IMR-90 (cell line): ENCODE data around the gene SRBD1. TPM values are rescaled to one million over a fixed set of nuclear protein-coding genes. Genes with fewer than 3 reads are reported as not detected.

ENCODE experiments used
- ATAC-seq: fragments of 200-7000 bp; cut with Tn5 transposase; 2 replicates; pipeline ENCODE4 v1.9.1; 2020; ENCODE audit warnings: low read depth, mild to moderate bottlenecking, moderate library complexity
- BruUV-seq: library from RNA; stranded (reverse); fragments of 400-500 nt; replicated peaks from 2 replicates; lab custom pipeline; 2021; lab: Mats Ljungman, UMichigan
- CTCF ChIA-PET: fragments of 300-600 bp; formaldehyde crosslinking; extraction: SDS; loops from one replicate; lab custom pipeline; 2021; ENCODE audit warnings: antibody characterized with exemption; lab: Yijun Ruan, JAX
- POLR2A ChIA-PET: fragments of 300-600 bp; sonication (Branson Sonifier 250); formaldehyde crosslinking; loops from one replicate; lab custom pipeline; 2022; ENCODE audit warnings: antibody characterized with exemption; ENCODE audit not compliant: unreplicated experiment; lab: Charles Lee
- DNase-seq: peaks from one replicate; pipeline ENCODE4 v3.0.0; 2013
- H2AFZ ChIP-seq: replicated peaks from 2 replicates; pipeline ENCODE3; 2013; ENCODE audit warnings: low read length, mild to moderate bottlenecking; ENCODE audit not compliant: poor library complexity
- H2AK5ac ChIP-seq: 2 replicates; pipeline ENCODE4 v1.6.1; 2013; ENCODE audit warnings: low read depth, low read length, inconsistent platforms
- H2AK9ac ChIP-seq: replicated peaks from 2 replicates; pipeline ENCODE3; 2013; ENCODE audit warnings: mild to moderate bottlenecking, low read depth, low read length, moderate library complexity; ENCODE audit not compliant: poor library complexity
- H2BK120ac ChIP-seq: 2 replicates; pipeline ENCODE4 v1.6.1; 2013; ENCODE audit warnings: low read depth, low read length, inconsistent platforms
- H2BK15ac ChIP-seq: 3 replicates; pipeline ENCODE4 v1.6.1; 2013; ENCODE audit warnings: low read depth, low read length, inconsistent platforms
- H2BK20ac ChIP-seq: 2 replicates; pipeline ENCODE4 v1.6.1; 2013; ENCODE audit warnings: low read depth, mild to moderate bottlenecking, inconsistent platforms, low read length, moderate library complexity
- H2BK5ac ChIP-seq: 2 replicates; pipeline ENCODE4 v1.6.1; 2013; ENCODE audit warnings: mild to moderate bottlenecking, low read depth, low read length, inconsistent platforms; ENCODE audit not compliant: poor library complexity, severe bottlenecking
- H3K14ac ChIP-seq: replicated peaks from 2 replicates; pipeline ENCODE4 v1.6.1; 2013; ENCODE audit warnings: low read depth, low read length, inconsistent platforms
- H3K18ac ChIP-seq: 2 replicates; pipeline ENCODE4 v1.6.1; 2013; ENCODE audit warnings: low read depth, low read length, control low read depth
- H3K23ac ChIP-seq: 2 replicates; pipeline ENCODE4 v1.6.1; 2013; ENCODE audit warnings: low read depth, low read length, inconsistent platforms
- H3K27ac ChIP-seq: 2 replicates; pipeline ENCODE4 v1.5.1; 2013; ENCODE audit warnings: mild to moderate bottlenecking, control low read depth, low read length; ENCODE audit not compliant: insufficient read depth
- H3K27me3 ChIP-seq: 2 replicates; pipeline ENCODE4 v1.6.1; 2013; ENCODE audit warnings: low read length; ENCODE audit not compliant: control insufficient read depth, insufficient read depth
- H3K36me3 ChIP-seq: 2 replicates; pipeline ENCODE4 v1.6.1; 2013; ENCODE audit warnings: low read length, mixed read lengths; ENCODE audit not compliant: control insufficient read depth, insufficient read depth
- H3K4ac ChIP-seq: 2 replicates; pipeline ENCODE4 v1.6.1; 2013; ENCODE audit warnings: low read depth, low read length, inconsistent platforms
- H3K4me1 ChIP-seq: 2 replicates; pipeline ENCODE4 v1.6.1; 2013; ENCODE audit warnings: low read length, mixed read lengths; ENCODE audit not compliant: control insufficient read depth, insufficient read depth
- H3K4me2 ChIP-seq: 2 replicates; pipeline ENCODE4 v1.6.1; 2013; ENCODE audit warnings: low read depth, mild to moderate bottlenecking, control low read depth, low read length, moderate library complexity
- H3K4me3 ChIP-seq: 2 replicates; pipeline ENCODE4 v1.5.1; 2013; ENCODE audit warnings: low read depth, mild to moderate bottlenecking, control low read depth, low read length, moderate library complexity; ENCODE audit not compliant: insufficient read depth
- H3K56ac ChIP-seq: 2 replicates; pipeline ENCODE4 v1.6.1; 2013; ENCODE audit warnings: low read length, inconsistent platforms; ENCODE audit not compliant: insufficient read depth; ENCODE audit errors: extremely low read depth
- H3K79me1 ChIP-seq, 2 experiments: 2 replicates each; pipeline ENCODE4 v1.6.1; 2013; ENCODE audit warnings: low read length in 2 of 2, inconsistent platforms in 1 of 2, low read depth in 1 of 2
- H3K9ac ChIP-seq: 2 replicates; pipeline ENCODE4 v1.6.1; 2013; ENCODE audit warnings: low read depth, low read length, control low read depth
- H3K9me1 ChIP-seq: 2 replicates; pipeline ENCODE4 v1.6.1; 2013; ENCODE audit warnings: low read length, inconsistent platforms; ENCODE audit not compliant: insufficient read depth
- H3K9me3 ChIP-seq: 2 replicates; pipeline ENCODE4 v1.6.1; 2013; ENCODE audit warnings: low read length; ENCODE audit not compliant: control insufficient read depth, insufficient read depth
- H4K20me1 ChIP-seq: 2 replicates; pipeline ENCODE4 v1.6.1; 2013; ENCODE audit warnings: low read length, inconsistent platforms; ENCODE audit not compliant: insufficient read depth
- H4K5ac ChIP-seq: 2 replicates; pipeline ENCODE4 v1.6.1; 2013; ENCODE audit warnings: mild to moderate bottlenecking, low read depth, low read length, control low read depth
- H4K8ac ChIP-seq, 2 experiments: 2 replicates each; pipeline ENCODE4 v1.6.1; 2013; ENCODE audit warnings: low read depth in 2 of 2, low read length in 2 of 2, control low read depth in 1 of 2, inconsistent platforms in 1 of 2
- H4K91ac ChIP-seq: 2 replicates; pipeline ENCODE4 v1.6.1; 2013; ENCODE audit warnings: low read depth, low read length, inconsistent platforms; ENCODE audit not compliant: insufficient read depth
- CHD1 ChIP-seq: IDR thresholded peaks from 2 replicates; pipeline ENCODE4 v1.6.1; 2012; ENCODE audit warnings: low read depth, low read length, improper control_type of control experiment
- FOS ChIP-seq: fragments of 150-350 bp; IDR thresholded peaks from 2 replicates; pipeline ENCODE4 v1.6.1; 2016; ENCODE audit warnings: low read depth, low read length
- MXI1 ChIP-seq: IDR thresholded peaks from 2 replicates; pipeline ENCODE4 v1.6.1; 2012; ENCODE audit warnings: low read depth, mild to moderate bottlenecking, low read length, moderate library complexity, borderline replicate concordance
- NFE2L2 ChIP-seq: fragments of 150-350 bp; IDR thresholded peaks from 2 replicates; pipeline ENCODE4 v1.6.1; 2016; ENCODE audit warnings: low read depth, mild to moderate bottlenecking, low read length
- POLR2A ChIP-seq: IDR thresholded peaks from 2 replicates; pipeline ENCODE4 v1.6.1; 2012; ENCODE audit warnings: mild to moderate bottlenecking, low read depth, low read length
- RAD21 ChIP-seq: IDR thresholded peaks from 2 replicates; pipeline ENCODE4 v1.6.1; 2012; ENCODE audit warnings: low read length, improper control_type of control experiment
- RCOR1 ChIP-seq: IDR thresholded peaks from 2 replicates; pipeline ENCODE4 v1.6.1; 2012; ENCODE audit warnings: mild to moderate bottlenecking, low read length, improper control_type of control experiment; ENCODE audit not compliant: insufficient replicate concordance
- RFX5 ChIP-seq: IDR thresholded peaks from 2 replicates; pipeline ENCODE4 v1.8.0; 2012; ENCODE audit warnings: low read depth, mild to moderate bottlenecking, low read length, moderate library complexity
- USF2 ChIP-seq: fragments of 150-350 bp; IDR thresholded peaks from 2 replicates; pipeline ENCODE4 v1.6.1; 2017; ENCODE audit warnings: mild to moderate bottlenecking, antibody characterized with exemption, low read length, low read depth
- WGBS, 2 experiments: methylation state at CpG; one replicate each; pipeline versions ENCODE4 v1.1.5 to v1.1.7; 2013; ENCODE audit warnings: missing lambda C conversion rate in 2 of 2; ENCODE audit not compliant: insufficient read length in 1 of 2; ENCODE audit errors: extremely low coverage in 2 of 2; 5-methylcytosine and 5-hydroxymethylcytosine counted together
- dilution Hi-C: fragments of 300-500 bp; cut with HindIII; formaldehyde crosslinking; loops from one replicate; pipeline ENCODE4 v1.14.3; 2018; ENCODE audit warnings: low sequenced_read_pairs; ENCODE audit not compliant: unreplicated experiment
- in situ Hi-C: fragments of 300-500 bp; cut with MboI; formaldehyde crosslinking; loops from 3 replicates; pipeline ENCODE4 v1.14.3; 2019; ENCODE audit warnings: low sequenced_read_pairs, inconsistent platforms, mixed read lengths
- intact Hi-C: fragments of 100-400 bp; cut with micrococcal nuclease; formaldehyde crosslinking; loops from 2 replicates; pipeline ENCODE4 v1.10.0; 2022
- polyA plus RNA-seq, 3 experiments: library from polyadenylated mRNA; depleted of rRNA; stranded (reverse); fragments of >200 nt; gene quantifications; 2 replicates each; pipeline ENCODE4 v1.2.3, GENCODE V29; 2012; ENCODE audit warnings: low replicate concordance in 1 of 3
- total RNA-seq: library from RNA; depleted of rRNA; stranded (reverse); fragments of >200 nt; gene quantifications from 2 replicates; pipeline ENCODE4 v1.2.3, GENCODE V29; 2012
- TF ChIP-seq, protein P1 (sequence below): fragments of 150-350 bp; IDR thresholded peaks from 2 replicates; pipeline ENCODE4 v1.6.1; 2016; ENCODE audit warnings: low read depth, mild to moderate bottlenecking, low read length, moderate library complexity, borderline replicate concordance
- TF ChIP-seq, protein P2 (sequence below): conservative IDR thresholded peaks from 2 replicates; pipeline ENCODE4 v1.5.1; 2012; ENCODE audit warnings: mild to moderate bottlenecking, low read depth, low read length, improper control_type of control experiment

The SRBD1 gene
- total and polyA plus RNA-seq, 2 of the 4 experiments (the other 2 are of a cell fraction): 3.5 to 14.7 TPM

DNA sequence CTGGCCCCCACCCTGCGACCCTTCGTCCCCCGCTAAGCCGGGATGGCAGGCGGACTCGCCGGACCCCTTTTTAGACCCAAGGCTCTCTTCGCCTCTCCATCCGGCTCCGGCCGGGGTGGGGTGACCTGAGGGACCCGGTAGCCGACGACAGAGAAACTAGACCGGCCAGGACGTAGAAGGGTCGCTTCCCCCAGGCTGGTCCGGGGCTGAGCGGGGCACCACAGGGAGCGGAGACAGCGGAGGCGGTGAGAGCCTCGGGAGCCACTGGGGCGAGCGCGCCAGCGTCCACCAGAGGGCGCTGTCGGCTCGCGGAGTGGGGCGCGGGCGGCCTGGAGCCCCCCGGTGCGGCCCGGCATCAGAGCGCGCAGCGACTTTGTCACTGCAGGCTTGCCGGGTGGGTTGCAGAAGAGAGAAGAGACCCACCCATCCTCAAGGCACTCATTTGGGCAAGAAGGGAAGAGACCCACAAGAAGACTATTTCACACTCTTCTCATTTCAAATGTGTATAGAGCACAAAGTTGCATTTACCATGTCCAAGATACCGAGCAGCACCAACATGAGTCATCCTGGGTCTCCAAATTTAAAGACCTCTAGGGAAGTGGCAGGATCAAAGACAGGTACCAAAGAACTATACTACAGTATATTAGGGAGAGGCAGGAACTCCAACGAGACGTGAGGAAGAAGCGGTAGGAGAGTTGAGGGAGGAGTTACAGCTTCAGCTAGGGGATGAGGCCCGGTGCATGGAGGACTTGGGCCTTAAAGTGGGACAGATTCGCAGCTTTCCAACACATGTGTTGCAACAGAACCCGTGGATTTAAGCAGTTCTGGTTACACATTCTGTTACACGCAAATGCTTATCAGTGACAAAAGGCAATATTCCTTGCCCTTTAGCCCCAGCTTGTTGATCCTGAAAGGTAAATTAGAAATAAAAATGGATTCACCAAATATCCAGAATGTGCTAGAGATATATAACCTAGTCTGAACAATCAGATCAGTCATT lies 32.8 kb upstream of the SRBD1 start:
- Histone ChIP-seq H3K4me1 (peaks cover 2% of the 10 kb centered on the region; the same call in 1 of the 2 replicates), H3K18ac (peak overlapping the region; percentile 63; the same call in 1 of the 2 replicates), H2BK20ac (peak overlapping the region; percentile 52; the same call in 1 of the 2 replicates), H3K79me1 (no peaks in the 10 kb centered on the region; a peak in 1 of 4 replicates), H3K9me1 (no peaks in the 10 kb centered on the region), H3K9ac (peak overlapping the region; percentile 84), H4K5ac (no peak overlapping the region; the same call in 1 of the 2 replicates), H3K23ac (peak overlapping the region; percentile 44; the same call in 1 of the 2 replicates), H2BK5ac (no peak overlapping the region), H3K27ac (peak overlapping the region; percentile 50; the same call in 1 of the 2 replicates), H4K20me1 (no peaks in the 10 kb centered on the region), H3K9me3 (no peaks in the 10 kb centered on the region), H3K56ac (no peak overlapping the region), H3K14ac (peak overlapping the region; percentile 79), H2BK120ac (peak overlapping the region; percentile 86), H2AFZ (peak overlapping the region; percentile 94), H2AK9ac (peak overlapping the region; percentile 84), H2AK5ac (no peak overlapping the region), H3K4me2 (peak overlapping the region; percentile 91), H3K36me3 (no peaks in the 10 kb centered on the region), H3K27me3 (peaks cover 34% of the 10 kb centered on the region), H4K91ac (no peak overlapping the region), H3K4me3 (peak overlapping the region; percentile 67), H3K4ac (0 out of 2 replicates have a peak overlapping the region, but pooled peaks have one; percentile 50), H4K8ac (peak overlapping the region in 1 of 2 experiments; percentile 63; a peak in 1 of 4 replicates), H2BK15ac (peak overlapping the region; percentile 63; the same call in 2 of the 3 replicates)
- ATAC-seq (peak; percentile 99), DNase-seq (peak; percentile 31)
- BruUV-seq: no TSS peak
- dilution Hi-C loops: loop anchor here (25.0 kb wide), 1 partner anchor 293 kb away; no protein-coding TSS in a partner anchor
- in situ Hi-C loops: loop anchor here (25.0 kb wide), 1 partner anchor 668 kb away; no protein-coding TSS in a partner anchor
- ChIA-PET CTCF (interaction anchor here (0.6 to 1.0 kb wide), 3 partner anchors 117 to 292 kb away, joined by 3 read pairs; no protein-coding TSS in a partner anchor), POLR2A (no interaction called here)
- intact Hi-C loops: loop anchor here (1.0 to 2.0 kb wide), 4 partner anchors 134 to 817 kb away; no protein-coding TSS in a partner anchor
- 0% methylated on average over 9 of the region's 49 CpGs; no CpG with 5 or more reads in 1 of the 2 experiments for WGBS, 2 experiments
- no peak for TF ChIP-seq RCOR1
- TF ChIP-seq POLR2A: 0 out of 2 replicates have a peak, but pooled peaks have one; percentile 42
- TF ChIP-seq NFE2L2: no peak
- TF ChIP-seq RFX5: no peak
- TF ChIP-seq, protein P1, sequence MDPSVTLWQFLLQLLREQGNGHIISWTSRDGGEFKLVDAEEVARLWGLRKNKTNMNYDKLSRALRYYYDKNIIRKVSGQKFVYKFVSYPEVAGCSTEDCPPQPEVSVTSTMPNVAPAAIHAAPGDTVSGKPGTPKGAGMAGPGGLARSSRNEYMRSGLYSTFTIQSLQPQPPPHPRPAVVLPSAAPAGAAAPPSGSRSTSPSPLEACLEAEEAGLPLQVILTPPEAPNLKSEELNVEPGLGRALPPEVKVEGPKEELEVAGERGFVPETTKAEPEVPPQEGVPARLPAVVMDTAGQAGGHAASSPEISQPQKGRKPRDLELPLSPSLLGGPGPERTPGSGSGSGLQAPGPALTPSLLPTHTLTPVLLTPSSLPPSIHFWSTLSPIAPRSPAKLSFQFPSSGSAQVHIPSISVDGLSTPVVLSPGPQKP: no peak
- TF ChIP-seq RAD21: peak; percentile 99
- TF ChIP-seq FOS: 0 out of 2 replicates have a peak, but pooled peaks have one; percentile 13
- TF ChIP-seq, protein P2, sequence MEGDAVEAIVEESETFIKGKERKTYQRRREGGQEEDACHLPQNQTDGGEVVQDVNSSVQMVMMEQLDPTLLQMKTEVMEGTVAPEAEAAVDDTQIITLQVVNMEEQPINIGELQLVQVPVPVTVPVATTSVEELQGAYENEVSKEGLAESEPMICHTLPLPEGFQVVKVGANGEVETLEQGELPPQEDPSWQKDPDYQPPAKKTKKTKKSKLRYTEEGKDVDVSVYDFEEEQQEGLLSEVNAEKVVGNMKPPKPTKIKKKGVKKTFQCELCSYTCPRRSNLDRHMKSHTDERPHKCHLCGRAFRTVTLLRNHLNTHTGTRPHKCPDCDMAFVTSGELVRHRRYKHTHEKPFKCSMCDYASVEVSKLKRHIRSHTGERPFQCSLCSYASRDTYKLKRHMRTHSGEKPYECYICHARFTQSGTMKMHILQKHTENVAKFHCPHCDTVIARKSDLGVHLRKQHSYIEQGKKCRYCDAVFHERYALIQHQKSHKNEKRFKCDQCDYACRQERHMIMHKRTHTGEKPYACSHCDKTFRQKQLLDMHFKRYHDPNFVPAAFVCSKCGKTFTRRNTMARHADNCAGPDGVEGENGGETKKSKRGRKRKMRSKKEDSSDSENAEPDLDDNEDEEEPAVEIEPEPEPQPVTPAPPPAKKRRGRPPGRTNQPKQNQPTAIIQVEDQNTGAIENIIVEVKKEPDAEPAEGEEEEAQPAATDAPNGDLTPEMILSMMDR: peak; percentile 97
- no peak for TF ChIP-seq CHD1
- no peak for TF ChIP-seq MXI1
- TF ChIP-seq USF2: no peak
